A549 (cell line): ENCODE data around the gene ZNF597. TPM values are rescaled to one million over a fixed set of nuclear protein-coding genes. Genes with fewer than 3 reads are reported as not detected.

Experiments used
- ATAC-seq, 2 experiments: fragments of 200-7000 bp in 1 of 2; fragments of >200 bp in 1 of 2; cut with Nextera tagmentation in 1 of 2; cut with Tn5 transposase in 1 of 2; 3 replicates each; pipeline versions ENCODE4 v1.8.0 to v1.9.1; 2018 to 2020; ENCODE audit warnings: mild to moderate bottlenecking in 1 of 2, moderate library complexity in 1 of 2
- CTCF ChIA-PET: fragments of 300-600 bp; sonication (Branson Sonifier 250); formaldehyde crosslinking; extraction: SDS; loops from one replicate; lab custom pipeline; 2021; ENCODE audit warnings: antibody characterized with exemption, inconsistent platforms; lab: Yijun Ruan, JAX
- POLR2A ChIA-PET: fragments of 350-600 bp; formaldehyde crosslinking; extraction: SDS; loops from one replicate; lab custom pipeline; 2021; ENCODE audit warnings: antibody characterized with exemption, inconsistent platforms; lab: Yijun Ruan, JAX
- DNase-seq, 2 experiments: peaks; one replicate each; pipeline versions ENCODE4 v3.0.0 to v3.0.0-alpha.2; 2011 to 2016; ENCODE audit warnings: low read depth in 1 of 2, low spot score in 1 of 2
- FAIRE-seq: peaks from 2 replicates; lab custom pipeline; 2011; peaks lifted over from hg19 to GRCh38; lab: Jason Lieb, UNC
- H3K27ac ChIP-seq, 2 experiments: fragments of >200 bp; sonication (Bioruptor Twin); formaldehyde crosslinking; 3 replicates each; pipeline ENCODE4 v1.5.1; 2016 to 2017
- H3K4me1 ChIP-seq: fragments of >200 bp; sonication (Bioruptor Twin); formaldehyde crosslinking; 3 replicates; pipeline ENCODE4 v1.6.1; 2016
- H3K4me2 ChIP-seq: fragments of >200 bp; sonication (Bioruptor Twin); formaldehyde crosslinking; 3 replicates; pipeline ENCODE4 v1.6.1; 2016
- H3K4me3 ChIP-seq: fragments of >200 bp; sonication (Bioruptor Twin); formaldehyde crosslinking; 3 replicates; pipeline ENCODE4 v1.5.1; 2016
- H3K9me3 ChIP-seq: fragments of >200 bp; sonication (Bioruptor Twin); formaldehyde crosslinking; 3 replicates; pipeline ENCODE4 v1.6.1; 2016
- CBX8 ChIP-seq: fragments of 200-600 bp; sonication (generic); IDR thresholded peaks from 2 replicates; pipeline ENCODE4 v1.6.1; 2016
- CEBPB ChIP-seq, 2 experiments: fragments of >200 bp in 1 of 2; sonication (Bioruptor Twin) in 1 of 2; formaldehyde crosslinking in 1 of 2; IDR thresholded peaks; 2 replicates each; pipeline ENCODE4 v1.6.1; 2012 to 2016
- CHD2 ChIP-seq: fragments of 150-350 bp; IDR thresholded peaks from 2 replicates; pipeline ENCODE4 v1.6.1; 2014; ENCODE audit warnings: low read length; ENCODE audit not compliant: partially characterized antibody
- FOSL2 ChIP-seq, 2 experiments: fragments of 450-650 bp in 1 of 2; fragments of >200 bp in 1 of 2; sonication (Bioruptor Twin) in 1 of 2; formaldehyde crosslinking; IDR thresholded peaks; 2 replicates each; pipeline versions ENCODE4 v1.5.0 to v1.6.1; 2016 to 2020; ENCODE audit warnings: mild to moderate bottlenecking in 1 of 2, moderate library complexity in 1 of 2
- MAFK ChIP-seq: fragments of 450-650 bp; IDR thresholded peaks from 2 replicates; pipeline ENCODE4 v1.6.1; 2014; ENCODE audit not compliant: partially characterized antibody
- MYC ChIP-seq: IDR thresholded peaks from 2 replicates; pipeline ENCODE4 v1.6.1; 2012; ENCODE audit warnings: mild to moderate bottlenecking, inconsistent platforms, low read length, improper control_type of control experiment, borderline replicate concordance
- NFE2L2 ChIP-seq: fragments of 150-350 bp; conservative IDR thresholded peaks from 2 replicates; pipeline ENCODE4 v1.6.1; 2014; ENCODE audit warnings: low read length
- NPAS2 ChIP-seq: fragments of 250-450 bp; sonication (Bioruptor Pico); IDR thresholded peaks from 2 replicates; pipeline ENCODE4 v1.8.0; 2022; ENCODE audit warnings: mild to moderate bottlenecking, moderate library complexity, borderline replicate concordance
- NR3C1 ChIP-seq: fragments of >200 bp; sonication (Bioruptor Twin); formaldehyde crosslinking; IDR thresholded peaks from 3 replicates; pipeline ENCODE4 v1.6.1; 2017
- RARB ChIP-seq: fragments of 250-450 bp; sonication (Bioruptor Pico); IDR thresholded peaks from 2 replicates; pipeline ENCODE4 v1.8.0; 2021; ENCODE audit warnings: mild to moderate bottlenecking, moderate library complexity
- SMC3 ChIP-seq: fragments of >200 bp; sonication (Bioruptor Twin); formaldehyde crosslinking; IDR thresholded peaks from 3 replicates; pipeline ENCODE4 v1.6.1; 2018; ENCODE audit warnings: inconsistent platforms
- SREBF2 ChIP-seq: fragments of 450-650 bp; IDR thresholded peaks from 2 replicates; pipeline ENCODE4 v1.6.1; 2014; ENCODE audit warnings: mild to moderate bottlenecking, moderate library complexity
- ZFP36 ChIP-seq: fragments of 450-650 bp; IDR thresholded peaks from 2 replicates; pipeline ENCODE4 v1.6.1; 2014; ENCODE audit warnings: borderline replicate concordance; ENCODE audit not compliant: partially characterized antibody
- ZNF302 ChIP-seq: fragments of 250-450 bp; sonication (Bioruptor Pico); IDR thresholded peaks from 2 replicates; pipeline ENCODE4 v1.9.0; 2021; ENCODE audit warnings: inconsistent platforms, mild to moderate bottlenecking, moderate library complexity
- WGBS: methylation state at CpG from one replicate; pipeline ENCODE4 v1.1.6; 2017; ENCODE audit errors: missing lambda C conversion rate; 5-methylcytosine and 5-hydroxymethylcytosine counted together
- polyA plus RNA-seq, 4 experiments: library from polyadenylated mRNA; depleted of rRNA in 3 of 4; stranded (reverse); fragments of >200 nt; fragmentation: RNase III in 1 of 4; extraction: RNeasy Plus Mini Kit Qiagen cat#74134 plus additional on column Dnase treatment in 1 of 4; gene quantifications; 2 replicates in 3 of 4; 3 replicates in 1 of 4; pipeline ENCODE4 v1.2.3, GENCODE V29; 2011 to 2017
- TF ChIP-seq, protein P1 (sequence below): IDR thresholded peaks from 2 replicates; pipeline ENCODE4 v1.6.1; 2012
- TF ChIP-seq, protein P2 (sequence below): fragments of >200 bp; sonication (Bioruptor Twin); formaldehyde crosslinking; IDR thresholded peaks from 3 replicates; pipeline ENCODE4 v1.5.1; 2016
- TF ChIP-seq, protein P3 (sequence below): fragments of 150-350 bp; IDR thresholded peaks from 2 replicates; pipeline ENCODE4 v1.6.1; 2014; ENCODE audit warnings: low read depth, mild to moderate bottlenecking, low read length
- TF ChIP-seq, protein P4 (sequence below): fragments of 200-600 bp; sonication (generic); IDR thresholded peaks from 2 replicates; pipeline ENCODE4 v1.6.1; 2016; ENCODE audit warnings: antibody characterized with exemption, mild to moderate bottlenecking, moderate library complexity
- TF ChIP-seq, protein P5 (sequence below): fragments of 250-450 bp; sonication (Bioruptor Pico); IDR thresholded peaks from 2 replicates; pipeline ENCODE4 v1.5.0; 2021; ENCODE audit warnings: mild to moderate bottlenecking, moderate library complexity, borderline replicate concordance

Gene ZNF597
- polyA plus RNA-seq, 2 of the 4 experiments (the other 2 are of a cell fraction), result 1.1 to 1.9 TPM

DNA sequence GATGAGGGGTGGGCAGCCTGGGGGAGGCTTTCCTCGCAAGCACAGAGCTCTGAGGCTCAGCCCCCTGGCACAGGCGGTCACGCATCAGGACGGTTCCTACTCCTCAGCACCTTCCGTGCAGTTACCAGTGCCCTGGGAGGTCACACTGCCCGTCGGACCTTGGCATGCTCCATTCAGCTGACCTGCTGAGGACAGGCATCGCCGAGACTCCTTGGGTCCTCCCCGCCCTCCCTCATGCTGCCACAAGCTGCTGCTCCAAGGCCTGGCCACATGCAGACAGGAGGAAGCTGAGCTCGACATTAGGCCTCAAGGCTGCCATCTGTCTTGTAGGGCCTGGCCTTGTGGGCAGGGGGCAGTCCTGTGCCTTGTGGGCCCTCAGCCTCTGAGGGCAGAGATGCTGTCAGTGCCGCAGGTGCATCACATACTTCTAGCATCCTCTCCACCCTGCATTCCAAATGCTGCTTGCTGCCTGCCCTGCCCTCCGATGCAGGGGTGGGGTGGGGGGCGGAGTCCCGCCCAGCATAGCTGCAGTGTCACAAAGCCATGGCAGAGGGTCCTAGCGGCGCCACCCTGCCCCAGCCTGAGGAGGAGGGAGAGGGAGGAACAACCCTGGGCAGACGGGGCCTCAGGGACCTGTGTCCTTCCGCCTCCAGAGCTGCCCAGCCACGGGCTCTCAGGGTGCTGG is 42.7 kb upstream of the ZNF597 start:
- Histone ChIP-seq H3K4me1 (no peaks in the 10 kb centered on the region), H3K27ac (no peak overlapping the region), H3K9me3 (no peaks in the 10 kb centered on the region), H3K4me2 (no peak overlapping the region), H3K4me3 (no peak overlapping the region)
- DNase-seq, result peak in 1 of 2 experiments; percentile 36
- CTCF ChIA-PET, result interaction anchor here (0.8 to 1.3 kb wide), 3 partner anchors 15 to 114 kb away, joined by 3 to 4 read pairs (median 3); partner anchors contain the start of gene CLUAP1
- POLR2A ChIA-PET, result no interaction called here
- 92% methylated on average over 5 of the region's 20 CpGs for WGBS
- TF ChIP-seq RARB (CRISPR knock-in tag) (no peak), MAFK (no peak), SMC3 (no peak), NPAS2 (CRISPR knock-in tag) (no peak), FOSL2 (IDR thresholded peaks at IDR 0.05) (no peak), FOSL2 (CRISPR knock-in tag; IDR thresholded peaks at IDR 0.05) (no peak), ZFP36 (no peak), CEBPB (IDR thresholded peaks at IDR 0.05) (no peak), NFE2L2 (no peak), NR3C1 (no peak), ZNF302 (no peak), MYC (no peak), CBX8 (no peak), CHD2 (no peak), SREBF2 (no peak)
- TF ChIP-seq, protein P1, sequence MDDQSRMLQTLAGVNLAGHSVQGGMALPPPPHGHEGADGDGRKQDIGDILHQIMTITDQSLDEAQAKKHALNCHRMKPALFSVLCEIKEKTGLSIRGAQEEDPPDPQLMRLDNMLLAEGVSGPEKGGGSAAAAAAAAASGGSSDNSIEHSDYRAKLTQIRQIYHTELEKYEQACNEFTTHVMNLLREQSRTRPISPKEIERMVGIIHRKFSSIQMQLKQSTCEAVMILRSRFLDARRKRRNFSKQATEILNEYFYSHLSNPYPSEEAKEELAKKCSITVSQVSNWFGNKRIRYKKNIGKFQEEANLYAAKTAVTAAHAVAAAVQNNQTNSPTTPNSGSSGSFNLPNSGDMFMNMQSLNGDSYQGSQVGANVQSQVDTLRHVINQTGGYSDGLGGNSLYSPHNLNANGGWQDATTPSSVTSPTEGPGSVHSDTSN, result no peak
- TF ChIP-seq, protein P2, sequence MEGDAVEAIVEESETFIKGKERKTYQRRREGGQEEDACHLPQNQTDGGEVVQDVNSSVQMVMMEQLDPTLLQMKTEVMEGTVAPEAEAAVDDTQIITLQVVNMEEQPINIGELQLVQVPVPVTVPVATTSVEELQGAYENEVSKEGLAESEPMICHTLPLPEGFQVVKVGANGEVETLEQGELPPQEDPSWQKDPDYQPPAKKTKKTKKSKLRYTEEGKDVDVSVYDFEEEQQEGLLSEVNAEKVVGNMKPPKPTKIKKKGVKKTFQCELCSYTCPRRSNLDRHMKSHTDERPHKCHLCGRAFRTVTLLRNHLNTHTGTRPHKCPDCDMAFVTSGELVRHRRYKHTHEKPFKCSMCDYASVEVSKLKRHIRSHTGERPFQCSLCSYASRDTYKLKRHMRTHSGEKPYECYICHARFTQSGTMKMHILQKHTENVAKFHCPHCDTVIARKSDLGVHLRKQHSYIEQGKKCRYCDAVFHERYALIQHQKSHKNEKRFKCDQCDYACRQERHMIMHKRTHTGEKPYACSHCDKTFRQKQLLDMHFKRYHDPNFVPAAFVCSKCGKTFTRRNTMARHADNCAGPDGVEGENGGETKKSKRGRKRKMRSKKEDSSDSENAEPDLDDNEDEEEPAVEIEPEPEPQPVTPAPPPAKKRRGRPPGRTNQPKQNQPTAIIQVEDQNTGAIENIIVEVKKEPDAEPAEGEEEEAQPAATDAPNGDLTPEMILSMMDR, result no peak
- TF ChIP-seq, protein P3, sequence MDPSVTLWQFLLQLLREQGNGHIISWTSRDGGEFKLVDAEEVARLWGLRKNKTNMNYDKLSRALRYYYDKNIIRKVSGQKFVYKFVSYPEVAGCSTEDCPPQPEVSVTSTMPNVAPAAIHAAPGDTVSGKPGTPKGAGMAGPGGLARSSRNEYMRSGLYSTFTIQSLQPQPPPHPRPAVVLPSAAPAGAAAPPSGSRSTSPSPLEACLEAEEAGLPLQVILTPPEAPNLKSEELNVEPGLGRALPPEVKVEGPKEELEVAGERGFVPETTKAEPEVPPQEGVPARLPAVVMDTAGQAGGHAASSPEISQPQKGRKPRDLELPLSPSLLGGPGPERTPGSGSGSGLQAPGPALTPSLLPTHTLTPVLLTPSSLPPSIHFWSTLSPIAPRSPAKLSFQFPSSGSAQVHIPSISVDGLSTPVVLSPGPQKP, result no peak
- TF ChIP-seq, protein P4, sequence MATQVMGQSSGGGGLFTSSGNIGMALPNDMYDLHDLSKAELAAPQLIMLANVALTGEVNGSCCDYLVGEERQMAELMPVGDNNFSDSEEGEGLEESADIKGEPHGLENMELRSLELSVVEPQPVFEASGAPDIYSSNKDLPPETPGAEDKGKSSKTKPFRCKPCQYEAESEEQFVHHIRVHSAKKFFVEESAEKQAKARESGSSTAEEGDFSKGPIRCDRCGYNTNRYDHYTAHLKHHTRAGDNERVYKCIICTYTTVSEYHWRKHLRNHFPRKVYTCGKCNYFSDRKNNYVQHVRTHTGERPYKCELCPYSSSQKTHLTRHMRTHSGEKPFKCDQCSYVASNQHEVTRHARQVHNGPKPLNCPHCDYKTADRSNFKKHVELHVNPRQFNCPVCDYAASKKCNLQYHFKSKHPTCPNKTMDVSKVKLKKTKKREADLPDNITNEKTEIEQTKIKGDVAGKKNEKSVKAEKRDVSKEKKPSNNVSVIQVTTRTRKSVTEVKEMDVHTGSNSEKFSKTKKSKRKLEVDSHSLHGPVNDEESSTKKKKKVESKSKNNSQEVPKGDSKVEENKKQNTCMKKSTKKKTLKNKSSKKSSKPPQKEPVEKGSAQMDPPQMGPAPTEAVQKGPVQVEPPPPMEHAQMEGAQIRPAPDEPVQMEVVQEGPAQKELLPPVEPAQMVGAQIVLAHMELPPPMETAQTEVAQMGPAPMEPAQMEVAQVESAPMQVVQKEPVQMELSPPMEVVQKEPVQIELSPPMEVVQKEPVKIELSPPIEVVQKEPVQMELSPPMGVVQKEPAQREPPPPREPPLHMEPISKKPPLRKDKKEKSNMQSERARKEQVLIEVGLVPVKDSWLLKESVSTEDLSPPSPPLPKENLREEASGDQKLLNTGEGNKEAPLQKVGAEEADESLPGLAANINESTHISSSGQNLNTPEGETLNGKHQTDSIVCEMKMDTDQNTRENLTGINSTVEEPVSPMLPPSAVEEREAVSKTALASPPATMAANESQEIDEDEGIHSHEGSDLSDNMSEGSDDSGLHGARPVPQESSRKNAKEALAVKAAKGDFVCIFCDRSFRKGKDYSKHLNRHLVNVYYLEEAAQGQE, result no peak
- TF ChIP-seq, protein P5, sequence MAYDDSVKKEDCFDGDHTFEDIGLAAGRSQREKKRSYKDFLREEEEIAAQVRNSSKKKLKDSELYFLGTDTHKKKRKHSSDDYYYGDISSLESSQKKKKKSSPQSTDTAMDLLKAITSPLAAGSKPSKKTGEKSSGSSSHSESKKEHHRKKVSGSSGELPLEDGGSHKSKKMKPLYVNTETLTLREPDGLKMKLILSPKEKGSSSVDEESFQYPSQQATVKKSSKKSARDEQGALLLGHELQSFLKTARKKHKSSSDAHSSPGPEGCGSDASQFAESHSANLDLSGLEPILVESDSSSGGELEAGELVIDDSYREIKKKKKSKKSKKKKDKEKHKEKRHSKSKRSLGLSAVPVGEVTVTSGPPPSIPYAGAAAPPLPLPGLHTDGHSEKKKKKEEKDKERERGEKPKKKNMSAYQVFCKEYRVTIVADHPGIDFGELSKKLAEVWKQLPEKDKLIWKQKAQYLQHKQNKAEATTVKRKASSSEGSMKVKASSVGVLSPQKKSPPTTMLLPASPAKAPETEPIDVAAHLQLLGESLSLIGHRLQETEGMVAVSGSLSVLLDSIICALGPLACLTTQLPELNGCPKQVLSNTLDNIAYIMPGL (CRISPR knock-in tag), result no peak
- FAIRE-seq, result no peak
- ATAC-seq, result peak in 1 of 2 experiments; percentile 24; a peak in 3 of 6 replicates
